Activated T-cell treated with anti-CD3 and anti-CD28 coated beads, Interleukin-2, amount 50 U/mL, for 24 hours (primary cell): ENCODE results near the gene GADD45G.

Experiments used
- DNase-seq: peaks from one replicate; pipeline ENCODE4 v3.0.0-alpha.2; 2020
- H3K27ac Mint-ChIP-seq: 2 replicates; pipeline ENCODE4 v1.8.0; 2020; ENCODE audit warnings: mild to moderate bottlenecking, mixed read lengths
- H3K27me3 Mint-ChIP-seq: 2 replicates; pipeline ENCODE4 v1.8.0; 2020; ENCODE audit warnings: mixed read lengths
- H3K36me3 Mint-ChIP-seq: 2 replicates; pipeline ENCODE4 v1.8.0; 2020; ENCODE audit warnings: low read depth, mixed read lengths
- H3K4me1 Mint-ChIP-seq: 2 replicates; pipeline ENCODE4 v1.8.0; 2020; ENCODE audit warnings: low read depth, mixed read lengths
- H3K4me3 Mint-ChIP-seq: 2 replicates; pipeline ENCODE4 v1.8.0; 2020; ENCODE audit warnings: mild to moderate bottlenecking, moderate library complexity, mixed read lengths
- H3K9me3 Mint-ChIP-seq: 2 replicates; pipeline ENCODE4 v1.8.0; 2020; ENCODE audit warnings: mixed read lengths

The GADD45G gene

DNA sequence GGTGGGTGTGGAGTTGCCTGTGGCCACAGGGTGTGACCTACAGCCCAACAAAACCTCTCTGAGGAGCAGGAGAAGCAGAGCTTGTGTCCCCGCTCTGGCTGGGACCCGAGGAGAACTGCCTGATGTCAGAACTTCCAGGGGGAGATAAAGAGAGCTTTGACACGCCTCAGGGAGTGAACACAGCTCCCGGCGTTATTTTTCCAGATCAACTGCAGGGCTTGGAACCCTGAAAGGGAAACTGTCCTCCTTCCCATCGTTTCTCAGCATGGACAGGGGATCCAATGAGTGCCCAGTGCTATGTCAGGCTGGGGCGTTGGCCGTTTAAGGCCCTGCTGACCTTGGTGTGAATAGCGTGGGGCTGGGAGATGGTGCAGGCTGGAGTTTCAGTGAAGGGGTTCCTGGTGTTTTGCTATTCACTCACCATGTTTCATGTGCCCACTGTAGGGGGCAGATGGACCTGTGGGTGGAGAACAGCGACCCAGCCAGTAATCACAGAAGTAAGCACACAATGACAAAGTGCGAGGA is 22.0 kb downstream of the GADD45G start:
- H3K4me3 Mint-ChIP-seq = no peak overlapping the region
- H3K27ac Mint-ChIP-seq = no peak overlapping the region
- H3K9me3 Mint-ChIP-seq = no peaks in the 10 kb centered on the region
- peaks cover 2% of the 10 kb centered on the region for H3K4me1 Mint-ChIP-seq
- DNase-seq = no peak
- H3K27me3 Mint-ChIP-seq = peaks cover 2% of the 10 kb centered on the region
- no peaks in the 10 kb centered on the region for H3K36me3 Mint-ChIP-seq

DNA sequence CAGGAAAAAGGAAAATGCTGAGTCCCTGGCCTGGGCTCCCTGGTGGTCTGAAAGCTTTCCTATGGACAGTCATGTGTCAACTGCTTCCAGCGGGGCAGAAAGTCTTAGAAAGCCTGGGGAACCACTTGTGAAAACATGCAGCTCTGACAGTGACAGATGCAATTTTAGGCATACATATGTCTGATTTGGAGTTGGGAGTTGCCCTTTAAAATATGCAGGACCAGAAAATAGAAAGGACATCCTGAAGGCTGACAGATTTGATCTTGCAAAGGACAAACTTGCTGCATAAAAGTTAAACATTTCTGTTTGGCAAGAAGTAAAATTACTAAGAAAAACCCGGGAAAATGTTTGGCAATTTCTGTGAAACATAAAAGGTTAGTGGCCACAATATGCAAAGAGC is 23.8 kb downstream of the GADD45G start:
- Mint-ChIP-seq H3K36me3 (no peaks in the 10 kb centered on the region), H3K27me3 (peaks cover 2% of the 10 kb centered on the region), H3K27ac (no peak overlapping the region), H3K9me3 (no peaks in the 10 kb centered on the region), H3K4me1 (peaks cover 2% of the 10 kb centered on the region), H3K4me3 (no peak overlapping the region)
- no peak for DNase-seq

DNA sequence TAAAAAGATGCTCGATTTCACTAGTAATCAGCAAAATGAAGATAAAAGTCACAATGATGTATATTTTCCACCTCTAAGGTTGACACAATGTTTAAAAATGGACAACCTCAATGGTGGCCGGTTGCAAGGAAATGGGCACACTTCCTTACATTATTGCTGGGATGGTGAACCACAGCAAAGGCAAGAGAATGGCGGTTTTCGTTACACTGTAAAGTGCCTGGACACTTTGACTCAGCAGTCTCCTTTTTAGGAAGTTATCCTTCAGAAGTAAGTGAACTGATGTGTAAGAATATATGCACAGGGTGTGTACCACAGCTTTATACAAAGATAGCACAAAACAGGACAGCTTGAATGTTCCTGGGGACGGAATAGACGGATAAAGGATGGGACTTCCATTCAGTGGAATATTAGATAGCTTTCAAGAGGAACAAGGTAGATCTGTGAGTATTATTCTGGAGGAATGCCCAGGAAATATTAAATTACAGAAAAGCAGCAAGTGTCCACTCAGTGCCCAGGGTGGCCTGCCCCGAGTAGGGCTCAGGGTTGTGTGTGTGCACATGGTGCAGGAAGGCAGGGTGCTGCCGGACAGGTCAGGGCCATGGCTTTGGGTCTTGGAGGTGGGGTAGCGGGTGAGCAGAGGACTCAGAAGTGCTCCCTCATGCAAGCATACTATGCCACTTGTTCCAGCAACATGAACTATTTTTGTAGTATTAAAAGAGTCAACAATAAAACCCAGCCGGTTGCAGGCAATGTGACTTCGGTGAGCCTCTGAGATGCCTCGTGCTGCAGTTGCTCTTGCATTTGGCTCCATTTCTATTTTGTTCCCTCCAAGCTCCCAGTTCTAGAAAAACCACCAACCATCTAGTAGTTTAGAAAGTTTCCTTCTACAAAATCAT is 24.5 kb downstream of the GADD45G start:
- Mint-ChIP-seq H3K36me3 (no peaks in the 10 kb centered on the region), H3K27me3 (peaks cover 2% of the 10 kb centered on the region), H3K27ac (no peak overlapping the region), H3K9me3 (no peaks in the 10 kb centered on the region), H3K4me1 (peaks cover 2% of the 10 kb centered on the region), H3K4me3 (no peak overlapping the region)
- no peak for DNase-seq

GRCh38 chr9:89630508-89630907 is 25.7 kb downstream of the GADD45G start:
- H3K4me1 Mint-ChIP-seq = peaks cover 5% of the 10 kb centered on the region
- no peaks in the 10 kb centered on the region for H3K36me3 Mint-ChIP-seq
- no peak overlapping the region for H3K4me3 Mint-ChIP-seq
- H3K9me3 Mint-ChIP-seq = no peaks in the 10 kb centered on the region
- H3K27me3 Mint-ChIP-seq = peaks cover 2% of the 10 kb centered on the region
- DNase-seq = no peak
- H3K27ac Mint-ChIP-seq = no peak overlapping the region

DNA sequence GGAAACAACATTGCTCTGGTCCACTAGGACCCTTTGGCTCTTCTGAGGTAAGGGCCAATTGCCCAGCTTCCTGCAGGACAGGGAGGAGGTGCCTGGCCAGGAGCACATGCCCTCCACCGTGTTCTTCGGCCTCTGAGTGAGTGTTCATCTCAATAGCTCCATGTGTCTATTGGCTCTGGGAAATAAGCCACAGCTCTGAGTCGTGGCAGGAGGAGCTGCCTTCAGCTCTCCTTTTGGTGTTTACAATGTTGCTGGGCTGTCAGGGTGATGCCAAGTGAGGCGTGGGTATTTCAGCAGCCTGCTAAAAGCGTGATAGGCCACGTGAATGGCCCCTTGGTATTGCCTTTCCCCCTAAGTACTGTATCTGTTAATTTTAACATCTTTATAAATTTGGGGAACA is 26.6 kb downstream of the GADD45G start:
- Mint-ChIP-seq H3K27me3 (peaks cover 2% of the 10 kb centered on the region), H3K9me3 (no peaks in the 10 kb centered on the region), H3K27ac (no peak overlapping the region), H3K4me3 (no peak overlapping the region), H3K4me1 (peaks cover 5% of the 10 kb centered on the region), H3K36me3 (no peaks in the 10 kb centered on the region)
- DNase-seq = no peak

DNA sequence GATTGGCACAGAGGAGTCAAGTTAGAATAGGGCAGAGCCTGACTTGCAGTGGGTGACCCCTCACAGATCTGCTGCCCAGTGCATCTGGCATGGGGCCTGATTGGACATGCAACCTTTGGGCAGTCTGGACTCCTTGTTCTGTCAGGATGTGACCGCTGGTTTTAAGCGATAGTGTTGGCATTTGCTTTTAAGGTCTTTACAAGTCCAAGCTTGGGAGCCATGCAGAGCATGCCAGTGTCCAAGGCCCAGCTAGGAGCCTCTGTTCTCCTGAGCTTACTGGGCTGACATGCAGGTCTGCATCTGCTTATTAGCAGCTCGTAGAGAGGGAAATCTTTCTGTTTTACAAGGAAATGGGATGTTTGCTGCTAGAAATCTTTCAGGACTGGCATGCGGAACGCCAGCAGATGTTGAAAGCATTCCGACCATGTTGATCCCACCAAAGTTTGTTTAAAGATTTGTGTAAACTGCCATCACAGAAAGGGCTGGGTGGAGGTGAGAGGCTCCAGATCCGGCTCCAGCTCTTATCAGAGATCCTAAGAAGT is 27.5 kb downstream of the GADD45G start:
- Mint-ChIP-seq H3K27me3 (no peaks in the 10 kb centered on the region), H3K27ac (no peak overlapping the region), H3K9me3 (no peaks in the 10 kb centered on the region), H3K4me1 (peaks cover 5% of the 10 kb centered on the region), H3K4me3 (no peak overlapping the region), H3K36me3 (no peaks in the 10 kb centered on the region)
- DNase-seq = no peak

- Mint-ChIP-seq H3K27ac (no peak overlapping the region), H3K36me3 (no peaks in the 10 kb centered on the region), H3K4me1 (peaks cover 5% of the 10 kb centered on the region), H3K9me3 (no peaks in the 10 kb centered on the region), H3K27me3 (no peaks in the 10 kb centered on the region), H3K4me3 (no peak overlapping the region)
- no peak for DNase-seq
Observed at GRCh38 chr9:89632736-89633135, 27.9 kb downstream of the GADD45G start.

GRCh38 chr9:89633404-89633803 is 28.6 kb downstream of the GADD45G start:
- H3K4me3 Mint-ChIP-seq = no peak overlapping the region
- H3K27me3 Mint-ChIP-seq = no peaks in the 10 kb centered on the region
- H3K4me1 Mint-ChIP-seq = peaks cover 5% of the 10 kb centered on the region
- no peak overlapping the region for H3K27ac Mint-ChIP-seq
- no peaks in the 10 kb centered on the region for H3K9me3 Mint-ChIP-seq
- H3K36me3 Mint-ChIP-seq = no peaks in the 10 kb centered on the region
- no peak for DNase-seq

- H3K4me3 Mint-ChIP-seq = no peak overlapping the region
- peaks cover 3% of the 10 kb centered on the region for H3K4me1 Mint-ChIP-seq
- no peaks in the 10 kb centered on the region for H3K27me3 Mint-ChIP-seq
- no peaks in the 10 kb centered on the region for H3K9me3 Mint-ChIP-seq
- DNase-seq = no peak
- no peaks in the 10 kb centered on the region for H3K36me3 Mint-ChIP-seq
- no peak overlapping the region for H3K27ac Mint-ChIP-seq
Observed at GRCh38 chr9:89633920-89634319, 29.1 kb downstream of the GADD45G start.

GRCh38 chr9:89634995-89635742 is 30.4 kb downstream of the GADD45G start:
- DNase-seq = no peak
- H3K9me3 Mint-ChIP-seq = no peaks in the 10 kb centered on the region
- H3K27ac Mint-ChIP-seq = no peak overlapping the region
- no peak overlapping the region for H3K4me3 Mint-ChIP-seq
- peaks cover 3% of the 10 kb centered on the region for H3K4me1 Mint-ChIP-seq
- no peaks in the 10 kb centered on the region for H3K36me3 Mint-ChIP-seq
- no peaks in the 10 kb centered on the region for H3K27me3 Mint-ChIP-seq

- Mint-ChIP-seq H3K36me3 (no peaks in the 10 kb centered on the region), H3K4me1 (peaks cover 3% of the 10 kb centered on the region), H3K9me3 (no peaks in the 10 kb centered on the region), H3K27ac (no peak overlapping the region), H3K27me3 (no peaks in the 10 kb centered on the region), H3K4me3 (no peak overlapping the region)
- no peak for DNase-seq
Observed at GRCh38 chr9:89635816-89636215, 31.0 kb downstream of the GADD45G start.

DNA sequence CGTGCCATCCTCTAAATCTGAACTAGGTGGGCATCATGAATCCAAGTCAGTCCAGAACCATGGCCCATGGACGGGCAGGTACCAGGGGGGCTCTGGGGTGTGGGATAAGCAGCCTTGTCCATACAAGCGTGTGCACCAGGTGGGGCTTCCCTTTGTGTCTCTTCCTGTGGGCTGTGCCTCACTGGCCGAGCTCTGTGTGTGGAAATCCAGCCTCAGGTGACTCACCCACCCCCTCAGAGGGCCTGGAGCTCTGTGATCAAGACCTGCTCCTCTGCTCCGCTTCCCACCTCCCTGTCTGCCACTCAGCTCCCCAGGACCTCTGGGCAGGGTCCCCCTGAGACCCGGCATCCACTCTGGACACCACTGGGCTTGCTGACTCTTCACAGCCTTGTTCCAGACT is 33.0 kb downstream of the GADD45G start:
- no peak overlapping the region for H3K4me3 Mint-ChIP-seq
- no peak for DNase-seq
- H3K4me1 Mint-ChIP-seq = peaks cover 3% of the 10 kb centered on the region
- H3K36me3 Mint-ChIP-seq = no peaks in the 10 kb centered on the region
- H3K9me3 Mint-ChIP-seq = no peaks in the 10 kb centered on the region
- H3K27ac Mint-ChIP-seq = no peak overlapping the region
- no peaks in the 10 kb centered on the region for H3K27me3 Mint-ChIP-seq

DNA sequence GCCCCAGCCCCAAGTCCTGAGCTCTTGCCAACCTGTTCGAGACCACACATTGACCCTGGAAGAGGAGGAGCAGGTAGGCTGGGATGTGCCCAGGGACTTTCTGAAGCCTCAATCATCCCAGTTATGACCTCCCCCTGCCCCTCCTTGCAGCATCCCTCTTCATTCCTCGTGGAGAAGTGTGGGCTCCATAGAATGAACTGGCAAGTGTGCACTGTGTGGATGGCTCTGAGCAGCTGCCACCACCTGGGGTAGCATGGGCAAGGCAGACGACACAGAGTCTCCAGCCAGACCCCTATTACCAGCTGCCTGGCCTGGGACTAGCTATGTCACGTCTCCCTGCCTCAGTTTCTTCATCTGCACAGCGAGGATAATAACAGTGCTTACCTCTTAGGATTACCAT is 33.5 kb downstream of the GADD45G start:
- H3K9me3 Mint-ChIP-seq = no peaks in the 10 kb centered on the region
- H3K36me3 Mint-ChIP-seq = no peaks in the 10 kb centered on the region
- no peak for DNase-seq
- no peak overlapping the region for H3K4me3 Mint-ChIP-seq
- H3K27ac Mint-ChIP-seq = no peak overlapping the region
- peaks cover 3% of the 10 kb centered on the region for H3K4me1 Mint-ChIP-seq
- H3K27me3 Mint-ChIP-seq = no peaks in the 10 kb centered on the region

GRCh38 chr9:89638893-89639292 is 34.1 kb downstream of the GADD45G start:
- Mint-ChIP-seq H3K27me3 (no peaks in the 10 kb centered on the region), H3K4me1 (peaks cover 3% of the 10 kb centered on the region)

GRCh38 chr9:89639367-89639795 is 34.6 kb downstream of the GADD45G start:
- H3K27ac Mint-ChIP-seq = no peak overlapping the region

More at GRCh38 chr9:89638893-89639292, 34.1 kb downstream of the GADD45G start:
- no peak overlapping the region for H3K4me3 Mint-ChIP-seq
- H3K27ac Mint-ChIP-seq = no peak overlapping the region
- H3K9me3 Mint-ChIP-seq = no peaks in the 10 kb centered on the region
- no peaks in the 10 kb centered on the region for H3K36me3 Mint-ChIP-seq
- DNase-seq = no peak

More at GRCh38 chr9:89639367-89639795, 34.6 kb downstream of the GADD45G start:
- no peak overlapping the region for H3K4me3 Mint-ChIP-seq
- no peak for DNase-seq
- H3K4me1 Mint-ChIP-seq = peaks cover 3% of the 10 kb centered on the region
- no peaks in the 10 kb centered on the region for H3K9me3 Mint-ChIP-seq
- no peaks in the 10 kb centered on the region for H3K36me3 Mint-ChIP-seq
- no peaks in the 10 kb centered on the region for H3K27me3 Mint-ChIP-seq
